OCI-LY7 (cell line): ENCODE results near the gene NR0B1.

Source experiments
- EZH2phosphoT487 ChIP-seq: fragments of 200-600 bp; sonication (generic); IDR thresholded peaks from 2 replicates; pipeline ENCODE4 v1.6.1; 2018; ENCODE audit warnings: low read depth, borderline replicate concordance, mild to moderate bottlenecking, mixed run types, antibody characterized with exemption, low read length, moderate library complexity, mixed read lengths
- TF ChIP-seq, protein P1 (sequence below): fragments of 200-600 bp; sonication (generic); conservative IDR thresholded peaks from 2 replicates; pipeline ENCODE4 v1.5.1; 2014; ENCODE audit warnings: mild to moderate bottlenecking, antibody characterized with exemption, low read length, moderate library complexity, mixed read lengths

DNA sequence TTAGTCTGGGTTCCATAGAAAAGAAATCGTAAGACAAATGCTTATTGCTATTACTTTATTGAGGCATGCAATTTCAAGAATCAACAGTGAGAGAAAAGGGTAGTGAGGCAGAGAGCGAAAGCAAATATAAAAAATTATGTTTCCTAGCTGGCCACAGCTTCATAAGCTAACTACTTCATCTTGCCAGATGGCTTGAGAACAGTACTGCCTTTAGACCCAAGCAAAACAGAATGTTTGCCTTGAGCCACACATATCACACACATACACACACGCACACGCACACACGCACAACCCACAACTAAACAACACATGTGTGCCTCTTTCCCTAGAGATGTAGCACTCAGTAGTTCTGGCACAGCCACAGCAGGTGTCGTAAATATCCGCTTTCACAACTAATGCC lies 31.6 kb upstream of the NR0B1 start:
- TF ChIP-seq, protein P1, sequence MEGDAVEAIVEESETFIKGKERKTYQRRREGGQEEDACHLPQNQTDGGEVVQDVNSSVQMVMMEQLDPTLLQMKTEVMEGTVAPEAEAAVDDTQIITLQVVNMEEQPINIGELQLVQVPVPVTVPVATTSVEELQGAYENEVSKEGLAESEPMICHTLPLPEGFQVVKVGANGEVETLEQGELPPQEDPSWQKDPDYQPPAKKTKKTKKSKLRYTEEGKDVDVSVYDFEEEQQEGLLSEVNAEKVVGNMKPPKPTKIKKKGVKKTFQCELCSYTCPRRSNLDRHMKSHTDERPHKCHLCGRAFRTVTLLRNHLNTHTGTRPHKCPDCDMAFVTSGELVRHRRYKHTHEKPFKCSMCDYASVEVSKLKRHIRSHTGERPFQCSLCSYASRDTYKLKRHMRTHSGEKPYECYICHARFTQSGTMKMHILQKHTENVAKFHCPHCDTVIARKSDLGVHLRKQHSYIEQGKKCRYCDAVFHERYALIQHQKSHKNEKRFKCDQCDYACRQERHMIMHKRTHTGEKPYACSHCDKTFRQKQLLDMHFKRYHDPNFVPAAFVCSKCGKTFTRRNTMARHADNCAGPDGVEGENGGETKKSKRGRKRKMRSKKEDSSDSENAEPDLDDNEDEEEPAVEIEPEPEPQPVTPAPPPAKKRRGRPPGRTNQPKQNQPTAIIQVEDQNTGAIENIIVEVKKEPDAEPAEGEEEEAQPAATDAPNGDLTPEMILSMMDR = no peak
- no peak for TF ChIP-seq EZH2phosphoT487
